GM10248 (cell line): Measurements from ENCODE around the gene U2AF1L4.

ENCODE experiments used
- CTCF ChIA-PET: fragments of 300-600 bp; sonication (Branson Sonifier 250); formaldehyde crosslinking; extraction: SDS; loops from one replicate; lab custom pipeline; 2021; ENCODE audit warnings: antibody characterized with exemption; lab: Yijun Ruan, JAX
- POLR2A ChIA-PET: fragments of 350-650 bp; sonication (Branson Sonifier 250); formaldehyde crosslinking; extraction: SDS; loops from one replicate; lab custom pipeline; 2020; ENCODE audit warnings: antibody characterized with exemption; lab: Yijun Ruan, JAX
- DNase-seq: peaks from one replicate; pipeline ENCODE4 v3.0.0; 2012; ENCODE audit errors: extremely low spot score
- TF ChIP-seq, protein P1 (sequence below): IDR thresholded peaks from 2 replicates; pipeline ENCODE4 v1.5.1; 2012; ENCODE audit warnings: mild to moderate bottlenecking, low read depth; ENCODE audit errors: extremely low read depth, missing control alignments, control extremely low read depth

U2AF1L4 gene

DNA sequence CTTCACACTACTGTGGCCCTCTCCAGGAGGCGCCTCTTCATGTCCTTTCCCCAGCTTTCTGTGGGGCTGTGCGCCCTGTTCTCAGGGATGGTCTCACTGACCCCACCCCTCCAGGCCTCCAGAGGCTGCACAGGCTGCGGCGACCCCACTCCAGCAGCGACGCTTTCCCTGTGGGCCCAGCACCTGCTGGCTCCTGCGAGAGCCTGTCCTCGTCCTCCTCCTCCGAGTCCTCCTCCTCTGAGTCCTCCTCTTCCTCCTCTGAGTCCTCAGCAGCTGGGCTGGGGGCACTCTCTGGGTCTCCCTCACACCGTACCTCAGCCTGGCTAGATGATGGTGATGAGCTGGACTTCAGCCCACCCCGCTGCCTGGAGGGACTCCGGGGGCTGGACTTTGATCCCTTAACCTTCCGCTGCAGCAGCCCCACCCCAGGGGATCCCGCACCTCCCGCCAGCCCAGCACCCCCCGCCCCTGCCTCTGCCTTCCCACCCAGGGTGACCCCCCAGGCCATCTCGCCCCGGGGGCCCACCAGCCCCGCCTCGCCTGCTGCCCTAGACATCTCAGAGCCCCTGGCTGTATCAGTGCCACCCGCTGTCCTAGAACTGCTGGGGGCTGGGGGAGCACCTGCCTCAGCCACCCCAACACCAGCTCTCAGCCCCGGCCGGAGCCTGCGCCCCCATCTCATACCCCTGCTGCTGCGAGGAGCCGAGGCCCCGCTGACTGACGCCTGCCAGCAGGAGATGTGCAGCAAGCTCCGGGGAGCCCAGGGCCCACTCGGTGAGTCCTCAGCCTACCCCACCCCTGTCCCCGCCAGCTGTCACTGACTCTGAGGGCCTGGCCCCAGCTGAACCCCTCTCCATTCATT is 41.3 kb upstream of the U2AF1L4 start:
- TF ChIP-seq, protein P1, sequence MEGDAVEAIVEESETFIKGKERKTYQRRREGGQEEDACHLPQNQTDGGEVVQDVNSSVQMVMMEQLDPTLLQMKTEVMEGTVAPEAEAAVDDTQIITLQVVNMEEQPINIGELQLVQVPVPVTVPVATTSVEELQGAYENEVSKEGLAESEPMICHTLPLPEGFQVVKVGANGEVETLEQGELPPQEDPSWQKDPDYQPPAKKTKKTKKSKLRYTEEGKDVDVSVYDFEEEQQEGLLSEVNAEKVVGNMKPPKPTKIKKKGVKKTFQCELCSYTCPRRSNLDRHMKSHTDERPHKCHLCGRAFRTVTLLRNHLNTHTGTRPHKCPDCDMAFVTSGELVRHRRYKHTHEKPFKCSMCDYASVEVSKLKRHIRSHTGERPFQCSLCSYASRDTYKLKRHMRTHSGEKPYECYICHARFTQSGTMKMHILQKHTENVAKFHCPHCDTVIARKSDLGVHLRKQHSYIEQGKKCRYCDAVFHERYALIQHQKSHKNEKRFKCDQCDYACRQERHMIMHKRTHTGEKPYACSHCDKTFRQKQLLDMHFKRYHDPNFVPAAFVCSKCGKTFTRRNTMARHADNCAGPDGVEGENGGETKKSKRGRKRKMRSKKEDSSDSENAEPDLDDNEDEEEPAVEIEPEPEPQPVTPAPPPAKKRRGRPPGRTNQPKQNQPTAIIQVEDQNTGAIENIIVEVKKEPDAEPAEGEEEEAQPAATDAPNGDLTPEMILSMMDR, result no peak
- CTCF ChIA-PET, result no interaction called here
- POLR2A ChIA-PET, result no interaction called here
- DNase-seq, result no peak

DNA sequence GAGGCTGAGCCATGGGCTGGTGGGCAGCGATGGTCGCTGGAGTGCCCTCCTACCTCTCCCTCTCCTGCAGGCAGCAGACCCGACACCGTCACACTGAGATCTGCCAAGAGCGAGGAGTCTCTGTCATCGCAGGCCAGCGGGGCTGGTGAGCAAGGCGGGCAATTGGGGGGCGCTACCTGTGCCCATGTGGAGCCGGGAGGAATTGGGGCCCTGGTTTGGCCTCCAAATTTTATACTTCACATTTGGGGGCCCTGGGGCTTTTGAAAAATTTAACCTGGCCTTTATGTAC is 40.1 kb upstream of the U2AF1L4 start:
- TF ChIP-seq, protein P1, result no peak
- ChIA-PET POLR2A (no interaction called here), CTCF (no interaction called here)
- no peak for DNase-seq

DNA sequence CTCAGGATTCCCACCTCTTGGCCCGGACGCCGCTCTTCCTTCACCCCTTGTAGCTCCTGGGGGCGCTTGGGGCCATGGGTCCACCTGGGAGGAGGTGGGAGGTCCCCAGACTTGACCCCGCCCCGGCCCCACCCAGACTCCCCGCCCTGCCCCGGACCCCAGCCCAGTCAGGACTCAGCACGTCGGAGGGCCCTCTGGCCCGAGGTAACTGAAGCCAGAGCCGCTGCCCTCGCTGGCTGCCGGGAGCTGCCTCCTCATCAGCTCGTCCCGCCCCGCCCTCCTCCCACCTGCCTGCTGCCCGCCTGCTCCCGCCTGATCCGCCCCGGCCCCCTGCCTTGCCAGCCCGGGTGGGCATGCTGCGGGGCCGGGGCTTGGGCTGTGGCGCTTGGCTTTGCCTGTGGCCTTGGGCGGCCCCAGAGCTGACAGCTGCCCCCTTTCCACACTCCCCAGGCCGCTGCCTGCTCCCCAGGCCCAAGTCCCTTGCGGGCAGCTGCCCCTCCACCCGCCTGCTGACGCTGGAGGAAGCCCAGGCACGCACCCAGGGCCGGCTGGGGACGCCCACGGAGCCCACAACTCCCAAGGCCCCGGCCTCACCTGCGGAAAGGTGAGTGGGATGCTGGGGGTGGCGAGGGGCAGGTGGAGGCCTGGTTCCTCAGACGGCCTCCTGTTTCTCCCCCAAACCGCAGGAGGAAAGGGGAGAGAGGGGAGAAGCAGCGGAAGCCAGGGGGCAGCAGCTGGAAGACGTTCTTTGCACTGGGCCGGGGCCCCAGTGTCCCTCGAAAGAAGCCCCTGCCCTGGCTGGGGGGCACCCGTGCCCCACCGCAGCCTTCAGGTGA is 39.5 kb upstream of the U2AF1L4 start:
- no peak for DNase-seq
- TF ChIP-seq, protein P1, result no peak
- POLR2A ChIA-PET, result interaction anchor here (0.6 kb wide), 1 partner anchor 169 kb away, joined by 7 read pairs; no protein-coding TSS in a partner anchor
- CTCF ChIA-PET, result no interaction called here

DNA sequence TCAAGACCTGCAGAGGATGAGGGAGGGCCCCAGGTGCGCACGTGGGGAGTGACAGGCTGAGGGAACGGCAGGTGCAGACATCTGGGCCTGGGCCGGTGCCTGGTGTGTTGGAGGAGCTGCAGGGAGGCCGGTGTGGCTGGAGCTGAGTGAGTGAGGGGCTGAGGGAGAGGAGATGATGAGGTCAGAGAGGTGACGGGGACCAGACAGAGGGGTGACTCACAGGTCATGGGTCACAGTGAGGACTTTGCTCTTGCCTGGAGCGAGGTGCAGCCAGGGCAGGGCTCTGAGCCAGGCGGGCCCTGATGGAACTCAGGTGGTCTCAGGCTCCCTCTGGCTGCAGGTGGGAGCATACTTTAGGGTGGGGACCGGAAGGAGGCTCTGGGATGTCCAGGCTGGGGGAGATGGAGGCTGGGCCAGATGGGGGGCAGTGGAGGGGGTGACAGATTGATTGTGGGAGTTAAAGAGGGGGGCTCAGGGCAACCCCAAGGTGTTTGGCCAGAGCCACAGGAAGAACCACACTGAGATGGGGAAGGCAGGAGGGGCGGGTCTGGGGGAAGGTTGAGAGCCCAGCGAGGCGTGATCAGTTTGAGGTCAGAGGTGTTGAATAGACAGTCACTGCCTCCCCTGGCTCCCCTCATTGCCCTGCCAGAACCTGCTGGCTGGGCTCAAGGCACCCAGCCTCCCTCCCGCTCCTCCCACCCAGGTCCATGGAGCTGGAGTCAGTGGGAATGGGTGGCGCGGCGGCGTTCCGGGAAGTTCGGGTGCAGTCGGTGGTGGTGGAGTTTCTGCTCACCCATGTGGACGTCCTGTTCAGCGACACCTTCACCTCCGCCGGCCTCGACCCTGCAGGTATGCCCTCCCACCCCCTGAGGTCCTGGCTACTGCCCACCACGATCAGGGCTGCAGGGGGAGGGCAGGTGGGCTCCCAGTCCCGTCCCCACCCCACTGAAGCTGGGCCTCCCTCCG is 38.5 kb upstream of the U2AF1L4 start:
- TF ChIP-seq, protein P1, result no peak
- no peak for DNase-seq
- CTCF ChIA-PET, result no interaction called here

DNA sequence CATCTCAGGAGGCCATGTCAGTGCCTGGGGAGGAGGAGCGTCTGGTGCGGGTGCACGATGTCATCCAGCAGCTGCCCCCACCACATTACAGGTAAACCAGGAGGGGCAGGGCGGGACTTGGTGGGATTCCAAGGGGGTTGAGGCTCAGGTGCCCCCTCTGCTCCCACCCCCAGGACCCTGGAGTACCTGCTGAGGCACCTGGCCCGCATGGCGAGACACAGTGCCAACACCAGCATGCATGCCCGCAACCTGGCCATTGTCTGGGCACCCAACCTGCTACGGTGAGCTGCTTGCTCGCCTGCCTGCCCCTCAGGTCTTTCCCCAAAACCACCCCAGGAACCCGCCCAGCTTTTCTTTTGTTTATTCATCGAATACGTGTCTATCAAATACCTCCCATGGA is 37.4 kb upstream of the U2AF1L4 start:
- ChIA-PET POLR2A (no interaction called here), CTCF (no interaction called here)
- TF ChIP-seq, protein P1, result no peak
- no peak for DNase-seq

More for the DNA sequence above, 38.5 kb upstream of the U2AF1L4 start:
- POLR2A ChIA-PET, result interaction anchor here (0.6 kb wide), 1 partner anchor 170 kb away, joined by 7 read pairs; no protein-coding TSS in a partner anchor

DNA sequence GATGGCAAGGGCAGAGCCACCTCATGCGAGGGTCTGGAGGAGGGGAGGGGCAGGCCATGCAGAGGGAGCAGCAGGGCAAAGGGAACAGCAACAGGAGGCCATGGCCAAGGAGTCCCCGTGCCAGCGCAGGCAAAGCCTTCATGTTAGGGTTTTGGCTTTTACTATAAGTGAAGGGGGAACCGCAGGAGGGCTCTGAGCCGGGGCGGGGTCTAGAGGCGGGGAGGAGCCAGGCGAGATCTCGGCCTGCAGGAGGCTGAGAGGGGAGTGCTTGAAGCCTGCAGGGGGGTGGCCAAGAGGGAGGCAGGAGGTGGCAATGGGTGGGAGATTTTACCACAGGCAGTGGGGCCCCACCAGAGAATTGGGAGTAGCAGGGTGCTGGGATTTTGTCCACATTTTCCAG is 36.4 kb upstream of the U2AF1L4 start:
- CTCF ChIA-PET, result no interaction called here
- DNase-seq, result no peak
- POLR2A ChIA-PET, result no interaction called here
- TF ChIP-seq, protein P1, result no peak
